CD4-positive, alpha-beta T cell treated with Interleukin-4 for 1 hour (primary cell): ENCODE measurements around the gene HDAC3.

Source experiments
- DNase-seq, 2 donors: peaks; one replicate each; pipeline ENCODE4 v3.0.0-alpha.2; 2020 to 2022

Gene HDAC3

GRCh38 chr5:141636413-141637122 is at the start of gene HDAC3, which contains the start of gene RELL2:
HDAC3 (minus strand) TSS chr5:141636849; CDS start chr5:141636790, 59 bp downstream.
RELL2 (plus strand) TSS chr5:141636997; CDS start chr5:141638226, 1,229 bp downstream.
- peak; percentile 91 to 93 for DNase-seq

- DNase-seq: no peak
Observed at GRCh38 chr5:141685591-141685990, 48.9 kb upstream of the HDAC3 start.

GRCh38 chr5:141683596-141684141 is 47.0 kb upstream of the HDAC3 start:
- DNase-seq: no peak

- peak; percentile 40 to 58 for DNase-seq
Observed at GRCh38 chr5:141681695-141682641, 45.3 kb upstream of the HDAC3 start, which contains the start of gene ARAP3. ARAP3 (minus strand) TSS chr5:141682230; CDS start chr5:141680486, 1,744 bp downstream.

- DNase-seq: no peak
Observed at GRCh38 chr5:141681295-141681694, 44.6 kb upstream of the HDAC3 start.

GRCh38 chr5:141680751-141681201 is 44.1 kb upstream of the HDAC3 start:
- DNase-seq: no peak

GRCh38 chr5:141680178-141680577 is 43.5 kb upstream of the HDAC3 start:
- no peak for DNase-seq

- DNase-seq: no peak
Observed at GRCh38 chr5:141677415-141677814, 40.8 kb upstream of the HDAC3 start.

- no peak for DNase-seq
Observed at GRCh38 chr5:141675672-141676071, 39.0 kb upstream of the HDAC3 start.

GRCh38 chr5:141674747-141675146 is 38.1 kb upstream of the HDAC3 start:
- no peak for DNase-seq

- no peak for DNase-seq
Observed at GRCh38 chr5:141672841-141673813, 36.5 kb upstream of the HDAC3 start.

- no peak for DNase-seq
Observed at GRCh38 chr5:141672071-141672840, 35.6 kb upstream of the HDAC3 start.

- no peak for DNase-seq
Observed at GRCh38 chr5:141669520-141669919, 32.9 kb upstream of the HDAC3 start.

GRCh38 chr5:141668601-141669265 is 32.1 kb upstream of the HDAC3 start:
- DNase-seq: no peak

GRCh38 chr5:141665995-141666940 is 29.6 kb upstream of the HDAC3 start:
- DNase-seq: no peak

GRCh38 chr5:141664733-141665461 is 28.2 kb upstream of the HDAC3 start:
- peak; percentile 76 to 77 for DNase-seq

- no peak for DNase-seq
Observed at GRCh38 chr5:141663506-141663905, 26.9 kb upstream of the HDAC3 start.

- no peak for DNase-seq
Observed at GRCh38 chr5:141662028-141662427, 25.4 kb upstream of the HDAC3 start.
